ENCODE measurements around the gene LAMA3.

Gene LAMA3

DNA sequence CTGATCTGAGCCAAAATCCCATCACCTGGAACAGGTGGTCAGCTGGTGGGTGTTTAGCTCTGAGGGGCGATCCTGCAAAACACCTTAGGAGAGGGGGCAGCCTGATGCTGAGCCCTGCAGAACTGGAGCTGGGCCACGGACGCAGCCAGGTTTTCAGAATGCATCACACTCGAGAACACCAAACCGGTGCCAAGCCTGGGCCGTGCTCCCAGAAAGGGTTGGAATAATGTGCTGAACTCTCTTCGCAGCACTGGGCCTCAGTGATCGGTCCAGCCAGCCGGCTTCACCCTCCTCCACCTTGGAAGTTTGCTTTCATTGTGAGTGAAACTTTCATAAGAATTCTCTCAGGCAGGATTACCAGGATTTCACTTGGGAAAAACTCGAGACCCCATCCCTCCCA lies 268.8 kb downstream of the LAMA3 start:
- Histone ChIP-seq H3K36me3 (ENCODE audit: insufficient read depth, low read length) (no peaks in the 10 kb centered on the region), H4K20me1 (ENCODE audit: insufficient read depth, low read length, poor library complexity, severe bottlenecking) (no peaks in the 10 kb centered on the region), H3K9me2 (replicated peaks; ENCODE audit: low read depth, low read length) (no peaks in the 10 kb centered on the region), H3K9me3 (ENCODE audit: insufficient read depth, low read depth, low read length) (no peaks in the 10 kb centered on the region), H3K4me3 (ENCODE audit: low read length, poor library complexity, severe bottlenecking) (no peak overlapping the region), H3K27me3 (ENCODE audit: insufficient read depth, low read length, poor library complexity, severe bottlenecking) (no peaks in the 10 kb centered on the region), H2AFZ (ENCODE audit: low read length) (no peak overlapping the region), H3K9ac (ENCODE audit: low read depth, low read length, poor library complexity, severe bottlenecking) (no peak overlapping the region), H3F3A (ENCODE audit: low read depth) (no peaks in the 10 kb centered on the region), H3K4me2 (ENCODE audit: low read depth, low read length, poor library complexity, severe bottlenecking) (no peak overlapping the region), H3K4me1 (ENCODE audit: insufficient read depth, low read length, poor library complexity, severe bottlenecking) (no peaks in the 10 kb centered on the region), H3K79me2 (ENCODE audit: insufficient read depth, low read length) (no peaks in the 10 kb centered on the region)
- no peak for TF ChIP-seq CTCF (conservative IDR thresholded peaks at IDR 0.05; ENCODE audit: low read length)
- TF ChIP-seq EZH2phosphoT487 (IDR thresholded peaks at IDR 0.05; ENCODE audit: borderline replicate concordance) = no peak

- H3F3A ChIP-seq (ENCODE audit: low read depth) = no peaks in the 10 kb centered on the region
- H3K4me2 ChIP-seq (ENCODE audit: low read depth, low read length, poor library complexity, severe bottlenecking) = no peak overlapping the region
- no peak overlapping the region for H3K9ac ChIP-seq (ENCODE audit: low read depth, low read length, poor library complexity, severe bottlenecking)
- H3K36me3 ChIP-seq (ENCODE audit: insufficient read depth, low read length) = no peaks in the 10 kb centered on the region
- H3K9me3 ChIP-seq (ENCODE audit: insufficient read depth, low read depth, low read length) = no peaks in the 10 kb centered on the region
- no peak for TF ChIP-seq EZH2phosphoT487 (IDR thresholded peaks at IDR 0.05; ENCODE audit: borderline replicate concordance)
- 0 out of 2 replicates have a peak, but pooled peaks have one; percentile 21 for TF ChIP-seq CTCF (conservative IDR thresholded peaks at IDR 0.05; ENCODE audit: low read length)
- peaks cover 16% of the 10 kb centered on the region for H3K4me1 ChIP-seq (ENCODE audit: insufficient read depth, low read length, poor library complexity, severe bottlenecking)
- no peaks in the 10 kb centered on the region for H4K20me1 ChIP-seq (ENCODE audit: insufficient read depth, low read length, poor library complexity, severe bottlenecking)
- no peak overlapping the region for H2AFZ ChIP-seq (ENCODE audit: low read length)
- no peaks in the 10 kb centered on the region for H3K79me2 ChIP-seq (ENCODE audit: insufficient read depth, low read length)
- H3K27me3 ChIP-seq (ENCODE audit: insufficient read depth, low read length, poor library complexity, severe bottlenecking) = no peaks in the 10 kb centered on the region
- H3K9me2 ChIP-seq (replicated peaks; ENCODE audit: low read depth, low read length) = no peaks in the 10 kb centered on the region
- H3K4me3 ChIP-seq (ENCODE audit: low read length, poor library complexity, severe bottlenecking) = no peak overlapping the region
Observed at GRCh38 chr18:23963443-23964165, 274.4 kb downstream of the LAMA3 start.

- TF ChIP-seq CTCF (conservative IDR thresholded peaks at IDR 0.05; ENCODE audit: low read length) (no peak), EZH2phosphoT487 (IDR thresholded peaks at IDR 0.05; ENCODE audit: borderline replicate concordance) (no peak)
- Histone ChIP-seq H3F3A (ENCODE audit: low read depth) (no peaks in the 10 kb centered on the region), H3K4me1 (ENCODE audit: insufficient read depth, low read length, poor library complexity, severe bottlenecking) (peaks cover 16% of the 10 kb centered on the region), H3K27me3 (ENCODE audit: insufficient read depth, low read length, poor library complexity, severe bottlenecking) (no peaks in the 10 kb centered on the region), H3K79me2 (ENCODE audit: insufficient read depth, low read length) (no peaks in the 10 kb centered on the region), H3K4me3 (ENCODE audit: low read length, poor library complexity, severe bottlenecking) (no peak overlapping the region), H3K36me3 (ENCODE audit: insufficient read depth, low read length) (no peaks in the 10 kb centered on the region), H3K9me3 (ENCODE audit: insufficient read depth, low read depth, low read length) (no peaks in the 10 kb centered on the region), H4K20me1 (ENCODE audit: insufficient read depth, low read length, poor library complexity, severe bottlenecking) (no peaks in the 10 kb centered on the region), H3K4me2 (ENCODE audit: low read depth, low read length, poor library complexity, severe bottlenecking) (no peak overlapping the region), H2AFZ (ENCODE audit: low read length) (peak overlapping the region; percentile 67; the same call in 1 of the 2 replicates), H3K9ac (ENCODE audit: low read depth, low read length, poor library complexity, severe bottlenecking) (no peak overlapping the region), H3K9me2 (replicated peaks; ENCODE audit: low read depth, low read length) (no peaks in the 10 kb centered on the region)
Observed at GRCh38 chr18:23964282-23965238, 275.3 kb downstream of the LAMA3 start.

Measured in Loucy (cell line).